ENCODE data around the gene ULK4.

DNA sequence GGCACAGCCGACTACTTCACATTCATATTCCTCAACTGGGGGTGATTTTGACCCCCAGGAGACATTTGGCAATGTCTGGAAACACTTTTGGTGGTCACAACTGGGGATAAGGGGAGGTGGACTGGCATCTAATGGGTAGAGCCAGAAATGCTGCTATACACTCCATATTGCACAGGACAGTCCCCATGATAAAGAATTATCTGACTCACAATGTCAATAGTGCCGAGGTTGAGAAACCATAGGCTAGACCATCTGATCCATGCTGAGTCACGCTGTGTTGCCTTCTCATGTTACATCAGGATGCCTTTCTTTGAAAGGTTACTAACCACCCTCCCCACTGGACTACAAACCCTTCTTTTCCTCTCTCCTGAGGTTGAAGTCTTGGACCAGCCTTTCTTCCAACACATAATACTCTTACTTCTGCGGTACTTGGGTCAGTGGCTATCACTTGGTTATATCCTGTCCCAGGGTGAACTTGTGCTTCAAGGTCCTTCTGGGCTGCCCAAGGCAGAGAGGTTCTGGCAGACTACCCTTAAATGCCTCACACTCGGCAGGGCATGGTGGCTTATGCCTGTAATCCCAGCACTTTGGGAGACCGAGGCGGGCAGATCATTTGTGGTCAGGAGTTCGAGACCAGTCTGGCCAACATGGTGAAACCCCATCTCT lies 693.8 kb downstream of the ULK4 start:
- TF ChIP-seq POLR2A (IDR thresholded peaks at IDR 0.05; ENCODE audit: control extremely low read depth in 1 of 2, low read depth in 2 of 2, low read length in 2 of 2): no peak
- TF ChIP-seq, protein P1, sequence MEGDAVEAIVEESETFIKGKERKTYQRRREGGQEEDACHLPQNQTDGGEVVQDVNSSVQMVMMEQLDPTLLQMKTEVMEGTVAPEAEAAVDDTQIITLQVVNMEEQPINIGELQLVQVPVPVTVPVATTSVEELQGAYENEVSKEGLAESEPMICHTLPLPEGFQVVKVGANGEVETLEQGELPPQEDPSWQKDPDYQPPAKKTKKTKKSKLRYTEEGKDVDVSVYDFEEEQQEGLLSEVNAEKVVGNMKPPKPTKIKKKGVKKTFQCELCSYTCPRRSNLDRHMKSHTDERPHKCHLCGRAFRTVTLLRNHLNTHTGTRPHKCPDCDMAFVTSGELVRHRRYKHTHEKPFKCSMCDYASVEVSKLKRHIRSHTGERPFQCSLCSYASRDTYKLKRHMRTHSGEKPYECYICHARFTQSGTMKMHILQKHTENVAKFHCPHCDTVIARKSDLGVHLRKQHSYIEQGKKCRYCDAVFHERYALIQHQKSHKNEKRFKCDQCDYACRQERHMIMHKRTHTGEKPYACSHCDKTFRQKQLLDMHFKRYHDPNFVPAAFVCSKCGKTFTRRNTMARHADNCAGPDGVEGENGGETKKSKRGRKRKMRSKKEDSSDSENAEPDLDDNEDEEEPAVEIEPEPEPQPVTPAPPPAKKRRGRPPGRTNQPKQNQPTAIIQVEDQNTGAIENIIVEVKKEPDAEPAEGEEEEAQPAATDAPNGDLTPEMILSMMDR (IDR thresholded peaks at IDR 0.05; ENCODE audit: control extremely low read depth in 1 of 3, insufficient read depth in 1 of 3, low read depth in 1 of 3, low read length in 3 of 3): no peak
- no peak for TF ChIP-seq CEBPB (IDR thresholded peaks at IDR 0.05; ENCODE audit: low read depth, low read length)
- no peak for TF ChIP-seq TAF1 (IDR thresholded peaks at IDR 0.05; ENCODE audit: low read depth, low read length)
- TF ChIP-seq RAD21 (IDR thresholded peaks at IDR 0.05 in 1 of 2, conservative IDR thresholded peaks at IDR 0.05 in 1 of 2; ENCODE audit: low read depth in 2 of 2, low read length in 2 of 2): no peak
- no peak for TF ChIP-seq CBX5 (IDR thresholded peaks at IDR 0.05; ENCODE audit: low read depth, low read length)
- TF ChIP-seq, protein P2, sequence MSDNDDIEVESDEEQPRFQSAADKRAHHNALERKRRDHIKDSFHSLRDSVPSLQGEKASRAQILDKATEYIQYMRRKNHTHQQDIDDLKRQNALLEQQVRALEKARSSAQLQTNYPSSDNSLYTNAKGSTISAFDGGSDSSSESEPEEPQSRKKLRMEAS (IDR thresholded peaks at IDR 0.05): no peak
- TF ChIP-seq RNF2 (IDR thresholded peaks at IDR 0.05; ENCODE audit: borderline replicate concordance, low read depth, low read length, missing control alignments, poor library complexity, severe bottlenecking): no peak
- TF ChIP-seq KDM5A (IDR thresholded peaks at IDR 0.05; ENCODE audit: low read length): no peak
- no peak for TF ChIP-seq RFX5 (IDR thresholded peaks at IDR 0.05; ENCODE audit: borderline replicate concordance, low read depth, low read length)
- TF ChIP-seq POLR2AphosphoS5 (IDR thresholded peaks at IDR 0.05; ENCODE audit: low read depth, low read length): no peak
- TF ChIP-seq, protein P3, sequence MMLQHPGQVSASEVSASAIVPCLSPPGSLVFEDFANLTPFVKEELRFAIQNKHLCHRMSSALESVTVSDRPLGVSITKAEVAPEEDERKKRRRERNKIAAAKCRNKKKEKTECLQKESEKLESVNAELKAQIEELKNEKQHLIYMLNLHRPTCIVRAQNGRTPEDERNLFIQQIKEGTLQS (IDR thresholded peaks at IDR 0.05; ENCODE audit: insufficient read depth, low read depth, low read length): no peak
- TF ChIP-seq, protein P4, sequence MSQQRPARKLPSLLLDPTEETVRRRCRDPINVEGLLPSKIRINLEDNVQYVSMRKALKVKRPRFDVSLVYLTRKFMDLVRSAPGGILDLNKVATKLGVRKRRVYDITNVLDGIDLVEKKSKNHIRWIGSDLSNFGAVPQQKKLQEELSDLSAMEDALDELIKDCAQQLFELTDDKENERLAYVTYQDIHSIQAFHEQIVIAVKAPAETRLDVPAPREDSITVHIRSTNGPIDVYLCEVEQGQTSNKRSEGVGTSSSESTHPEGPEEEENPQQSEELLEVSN (IDR thresholded peaks at IDR 0.05): no peak
- no peak for TF ChIP-seq ASH2L (IDR thresholded peaks at IDR 0.05; ENCODE audit: low read length)

Data from H1 (cell line).